Thyroid gland (tissue), 4 donors: ENCODE measurements around the gene AMOTL2. TPM values are rescaled to one million over a fixed set of nuclear protein-coding genes. Genes with fewer than 3 reads are reported as not detected.
A peak's percentile ranks its signal among the peaks of the same experiment; 100 is the strongest.

Experiments
- DNase-seq, 2 donors: peaks; one replicate each; pipeline ENCODE4 v3.0.0-alpha.2; 2019
- H3K27ac ChIP-seq, 3 donors: fragments of 200-600 bp; sonication (generic); 1 replicate in 2 of 3; 2 replicates in 1 of 3; pipeline ENCODE4 v1.5.1; 2016 to 2019; ENCODE audit warnings: mild to moderate bottlenecking in 1 of 3, moderate library complexity in 1 of 3
- H3K27me3 ChIP-seq: fragments of 200-600 bp; sonication (generic); one replicate; pipeline ENCODE4 v1.5.1; 2019
- H3K36me3 ChIP-seq, 2 donors: fragments of 200-600 bp; sonication (generic); one replicate each; pipeline ENCODE4 v1.5.1; 2016 to 2019
- H3K4me1 ChIP-seq, 2 donors: fragments of 200-600 bp; sonication (generic); one replicate each; pipeline ENCODE4 v1.5.1; 2017 to 2019
- H3K4me3 ChIP-seq, 3 donors: fragments of 200-600 bp; sonication (generic); replicated peaks in 1 of 3; 1 replicate in 2 of 3; 2 replicates in 1 of 3; pipeline ENCODE4 v1.5.1; 2016; ENCODE audit warnings: mild to moderate bottlenecking in 1 of 3
- H3K9me3 ChIP-seq: fragments of 200-600 bp; sonication (generic); one replicate; pipeline ENCODE4 v1.5.1; 2017
- CTCF ChIP-seq, 6 experiments: fragments of 200-600 bp in 3 of 6; fragments of 450-650 bp in 3 of 6; sonication (generic) in 3 of 6; IDR thresholded peaks; one replicate each; pipeline ENCODE4 v1.5.1; 2016 to 2019; ENCODE audit warnings: antibody characterized with exemption in 6 of 6, mild to moderate bottlenecking in 2 of 6, inconsistent platforms in 1 of 6, moderate library complexity in 1 of 6
- POLR2A ChIP-seq, 2 donors: fragments of 450-650 bp; IDR thresholded peaks; one replicate each; pipeline ENCODE4 v1.6.1; 2017; ENCODE audit warnings: antibody characterized with exemption in 2 of 2, mild to moderate bottlenecking in 2 of 2, moderate library complexity in 1 of 2
- WGBS, 2 donors: methylation state at CpG; one replicate each; pipeline ENCODE4 v1.1.5; 2017; 5-methylcytosine and 5-hydroxymethylcytosine counted together
- intact Hi-C: fragments of 100-400 bp; cut with DNase I; formaldehyde crosslinking; loops from one replicate; pipeline ENCODE4 v1.15.1; 2023
- total RNA-seq, 4 donors: library from RNA; depleted of rRNA; stranded (reverse); fragments of >200 nt; gene quantifications; one replicate each; pipeline ENCODE4 v1.2.3, GENCODE V29; 2016

The AMOTL2 gene
- total RNA-seq, 4 donors from 2014 or later = 76.0 to 149 (median 117) TPM

DNA sequence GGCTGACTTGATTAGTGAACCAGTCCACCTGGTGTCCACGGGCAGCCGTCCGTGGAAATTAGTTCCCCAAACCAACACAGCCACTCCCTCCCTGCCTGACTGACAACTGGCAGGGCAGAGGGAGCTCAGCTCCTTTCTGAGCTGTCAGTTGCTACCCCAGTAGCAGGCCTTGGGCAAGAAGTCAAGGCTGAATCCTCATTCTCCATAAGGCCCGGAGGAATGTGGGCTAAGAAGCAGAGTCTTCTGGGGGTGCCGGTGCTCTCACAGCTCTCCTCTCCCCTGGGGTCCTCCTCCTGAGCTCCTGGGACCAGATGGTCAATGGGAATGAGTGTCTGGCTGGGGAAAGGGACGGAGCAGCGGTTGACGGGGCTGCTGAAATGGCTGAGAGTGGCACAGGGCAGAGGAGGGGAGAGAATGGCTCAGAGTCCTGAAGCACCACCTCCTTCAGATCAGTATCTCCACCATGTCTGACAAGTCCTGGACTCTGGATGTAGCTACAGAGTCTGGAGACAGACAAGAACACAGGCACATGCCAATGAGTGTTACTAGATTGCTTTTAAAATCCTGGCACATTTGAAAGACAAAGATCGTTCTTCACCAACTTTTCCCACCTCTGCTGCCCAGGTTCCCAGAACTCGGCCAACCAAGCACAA lies 16.9 kb downstream of the AMOTL2 start:
- intact Hi-C loops = no loop called here
- TF ChIP-seq CTCF (IDR thresholded peaks at IDR 0.05) (no peak), POLR2A (IDR thresholded peaks at IDR 0.05) (no peak)
- WGBS, 2 donors = 56 to 62% methylated on average over 10 of the region's 10 CpGs
- H3K4me3 ChIP-seq = no peak overlapping the region
- H3K9me3 ChIP-seq = no peaks in the 10 kb centered on the region
- peaks cover 65 to 83% of the 10 kb centered on the region in 2 donors for H3K36me3 ChIP-seq
- H3K27ac ChIP-seq = peak overlapping the region; percentile 64 to 100 (median 100)
- DNase-seq = peak in 1 of 2 donors; percentile 12
- H3K4me1 ChIP-seq = peaks cover 19 to 85% of the 10 kb centered on the region in 2 donors
- H3K27me3 ChIP-seq = no peaks in the 10 kb centered on the region

- peak in 1 of 2 donors; percentile 3 for DNase-seq
- H3K9me3 ChIP-seq = no peaks in the 10 kb centered on the region
- H3K27me3 ChIP-seq = no peaks in the 10 kb centered on the region
- 87 to 94% methylated on average over 9 of the region's 9 CpGs for WGBS, 2 donors
- H3K4me3 ChIP-seq = no peak overlapping the region
- peaks cover 19 to 84% of the 10 kb centered on the region in 2 donors for H3K4me1 ChIP-seq
- H3K36me3 ChIP-seq = peaks cover 57 to 74% of the 10 kb centered on the region in 2 donors
- H3K27ac ChIP-seq = peak overlapping the region in 2 of 3 donors; percentile 100
- intact Hi-C loops = no loop called here
- TF ChIP-seq POLR2A (IDR thresholded peaks at IDR 0.05) (no peak), CTCF (IDR thresholded peaks at IDR 0.05) (no peak)
These were observed 17.7 kb downstream of the AMOTL2 start for GRCh38 chr3:134356411-134357040.

DNA sequence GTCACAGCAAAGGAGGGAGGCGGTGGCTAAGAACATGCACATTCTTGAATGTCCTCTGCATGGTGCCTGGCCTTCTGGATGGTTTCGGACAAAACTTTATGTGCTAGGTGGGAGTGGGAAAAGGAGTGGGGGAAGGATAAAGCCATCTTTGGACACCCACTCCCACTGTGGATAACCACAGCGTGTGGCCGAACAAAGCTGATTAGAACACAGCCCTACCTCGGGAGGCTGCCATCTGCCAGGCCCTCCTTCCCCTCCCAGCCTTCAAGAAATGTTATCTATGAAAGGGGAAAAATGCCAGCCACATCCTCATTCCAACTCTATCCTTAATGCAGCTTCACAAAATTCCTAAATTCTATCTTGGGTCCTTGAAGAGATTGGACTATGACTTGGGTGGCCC lies 18.8 kb downstream of the AMOTL2 start:
- no peaks in the 10 kb centered on the region for H3K27me3 ChIP-seq
- H3K9me3 ChIP-seq = no peaks in the 10 kb centered on the region
- peaks cover 19 to 75% of the 10 kb centered on the region in 2 donors for H3K4me1 ChIP-seq
- no peak overlapping the region for H3K4me3 ChIP-seq
- TF ChIP-seq POLR2A (IDR thresholded peaks at IDR 0.05) (no peak), CTCF (IDR thresholded peaks at IDR 0.05) (no peak)
- WGBS, 2 donors = 93 to 97% methylated on average over 5 of the region's 5 CpGs
- peak overlapping the region in 1 of 3 donors; percentile 14 for H3K27ac ChIP-seq
- peaks cover 46 to 63% of the 10 kb centered on the region in 2 donors for H3K36me3 ChIP-seq
- intact Hi-C loops = no loop called here
- no peak for DNase-seq

DNA sequence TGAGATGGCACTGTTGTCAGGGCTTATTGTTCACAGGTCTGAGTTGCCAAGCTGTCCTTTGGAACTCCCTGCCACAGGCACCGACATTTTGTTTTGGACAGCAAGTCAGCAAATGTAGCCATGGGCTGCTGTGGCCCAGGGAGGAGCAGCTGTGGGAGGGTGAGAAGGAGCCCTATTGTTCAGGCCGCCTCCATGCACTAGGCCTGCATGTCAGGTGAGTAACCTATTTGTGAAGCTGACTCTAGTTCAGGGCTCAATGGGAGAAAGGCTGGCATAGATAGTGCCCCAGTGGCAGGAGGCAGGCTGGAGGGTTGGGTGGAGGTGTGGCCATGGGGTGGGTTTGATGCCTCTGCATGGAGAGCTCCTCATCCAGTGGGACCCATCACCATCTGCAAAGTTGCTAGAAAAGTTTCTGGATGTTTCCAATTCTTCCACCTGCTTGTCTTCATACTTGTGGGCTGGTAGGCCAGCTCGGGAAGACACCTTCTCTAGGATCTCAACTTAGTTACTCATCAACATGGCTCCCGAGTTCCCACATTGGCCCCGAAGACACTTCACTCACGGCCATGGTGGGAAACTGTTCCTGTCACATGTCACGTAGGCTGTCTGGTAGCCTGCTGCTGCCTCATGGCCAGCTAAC lies 19.5 kb downstream of the AMOTL2 start:
- H3K27me3 ChIP-seq = no peaks in the 10 kb centered on the region
- no peaks in the 10 kb centered on the region for H3K9me3 ChIP-seq
- peak overlapping the region in 1 of 3 donors; percentile 14 for H3K27ac ChIP-seq
- DNase-seq = no peak
- H3K36me3 ChIP-seq = peaks cover 39 to 56% of the 10 kb centered on the region in 2 donors
- TF ChIP-seq CTCF (IDR thresholded peaks at IDR 0.05) (no peak), POLR2A (IDR thresholded peaks at IDR 0.05) (no peak)
- H3K4me3 ChIP-seq = no peak overlapping the region
- WGBS, 2 donors = 91 to 92% methylated on average over 7 of the region's 7 CpGs
- peaks cover 19 to 68% of the 10 kb centered on the region in 2 donors for H3K4me1 ChIP-seq
- intact Hi-C loops = no loop called here
